K562 (cell line): Measurements from ENCODE around the gene CTIF. TPM values are rescaled to one million over a fixed set of nuclear protein-coding genes. Genes with fewer than 3 reads are reported as not detected.

ENCODE experiments used
- ATAC-seq: fragments of 200-7000 bp; cut with Tn5 transposase; 3 replicates; pipeline ENCODE4 v1.9.1; 2020; ENCODE audit warnings: moderate library complexity
- BruUV-seq: library from RNA; stranded (reverse); fragments of 400-500 nt; replicated peaks from 2 replicates; lab custom pipeline; 2021; lab: Mats Ljungman, UMichigan
- CTCF ChIA-PET: fragments of 300-600 bp; formaldehyde crosslinking; extraction: SDS; loops from one replicate; lab custom pipeline; 2021; ENCODE audit warnings: low intra/inter-chr PET ratio; lab: Yijun Ruan, JAX
- POLR2A ChIA-PET: fragments of 300-600, 350-650 bp; sonication (Branson Sonifier 250); formaldehyde crosslinking; extraction: SDS; loops from one replicate; lab custom pipeline; 2021; ENCODE audit warnings: antibody characterized with exemption, inconsistent platforms; lab: Yijun Ruan, JAX
- DNase-seq, 4 experiments: peaks; one replicate each; pipeline versions ENCODE4 v3.0.0 to v3.0.0-alpha.2; 2011 to 2018; ENCODE audit warnings: low spot score in 3 of 4, mixed read lengths in 3 of 4; ENCODE audit errors: extremely low read depth in 1 of 4
- FAIRE-seq: peaks from 2 replicates; lab custom pipeline; 2011; peaks lifted over from hg19 to GRCh38; lab: Jason Lieb, UNC
- H2AFZ ChIP-seq: 2 replicates; pipeline ENCODE4 v1.6.0; 2011; ENCODE audit warnings: low read depth, low read length, control low read depth, inconsistent platforms
- H3K27ac ChIP-seq: fragments of 200-600 bp; 3 replicates; pipeline ENCODE4 v1.8.0; 2011; ENCODE audit warnings: low read depth, mild to moderate bottlenecking, control low read depth, inconsistent platforms, low read length, moderate library complexity, mixed read lengths; ENCODE audit errors: extremely low read depth
- H3K27me3 ChIP-seq, 2 experiments: fragments of 300-600 bp in 1 of 2; 2 replicates in 1 of 2; 3 replicates in 1 of 2; pipeline versions ENCODE4 v1.6.0 to v1.8.0; 2011; ENCODE audit warnings: inconsistent platforms in 2 of 2, low read length in 2 of 2, mild to moderate bottlenecking in 1 of 2, mixed read lengths in 1 of 2, moderate library complexity in 1 of 2; ENCODE audit not compliant: control insufficient read depth in 2 of 2, insufficient read depth in 2 of 2
- H3K36me3 ChIP-seq: fragments of 300-600 bp; 3 replicates; pipeline ENCODE4 v1.8.0; 2011; ENCODE audit warnings: mild to moderate bottlenecking, low read length, inconsistent platforms; ENCODE audit not compliant: control insufficient read depth, insufficient read depth
- H3K4me1 ChIP-seq, 2 experiments: fragments of 200-600 bp in 1 of 2; replicated peaks in 1 of 2; 2 replicates in 1 of 2; 3 replicates in 1 of 2; pipeline versions ENCODE4 v1.5.1 to v1.8.0; 2011; ENCODE audit warnings: inconsistent platforms in 2 of 2, low read length in 2 of 2, mild to moderate bottlenecking in 1 of 2, mixed read lengths in 1 of 2, moderate library complexity in 1 of 2; ENCODE audit not compliant: control insufficient read depth in 2 of 2, insufficient read depth in 2 of 2
- H3K4me2 ChIP-seq: 2 replicates; pipeline ENCODE4 v1.6.1; 2011; ENCODE audit warnings: low read length, control low read depth, inconsistent platforms, mixed read lengths; ENCODE audit not compliant: insufficient read depth
- H3K4me3 ChIP-seq: fragments of 200-600 bp; sonication (generic), shearing (Covaris generic); 2 replicates; pipeline ENCODE4 v1.5.1; 2016; ENCODE audit warnings: control low read depth, inconsistent platforms
- H3K79me2 ChIP-seq: fragments of 200-600 bp; 3 replicates; pipeline ENCODE4 v1.8.0; 2011; ENCODE audit warnings: low read length, inconsistent platforms; ENCODE audit not compliant: control insufficient read depth, insufficient read depth
- H3K9ac ChIP-seq, 2 experiments: 2 replicates each; pipeline versions ENCODE4 v1.6.0 to v1.6.1; 2011; ENCODE audit warnings: low read depth in 2 of 2, low read length in 2 of 2, control low read depth in 1 of 2, inconsistent platforms in 1 of 2, mild to moderate bottlenecking in 1 of 2, mixed read lengths in 1 of 2; ENCODE audit not compliant: insufficient read depth in 1 of 2
- H3K9me1 ChIP-seq: one replicate; pipeline ENCODE4 v1.6.0; 2011; ENCODE audit warnings: inconsistent platforms, mild to moderate bottlenecking, low read length, moderate library complexity; ENCODE audit not compliant: control insufficient read depth, insufficient read depth
- H3K9me3 ChIP-seq: replicated peaks from 2 replicates; pipeline ENCODE4 v1.5.1; 2011; ENCODE audit warnings: low read depth, low read length, inconsistent platforms; ENCODE audit not compliant: control insufficient read depth, insufficient read depth
- H4K20me1 ChIP-seq: replicated peaks from 2 replicates; pipeline ENCODE4 v1.6.1; 2011; ENCODE audit warnings: low read length, inconsistent platforms, mixed read lengths; ENCODE audit not compliant: control insufficient read depth, insufficient read depth
- CEBPB ChIP-seq: fragments of 450-650 bp; IDR thresholded peaks from 2 replicates; pipeline ENCODE4 v1.6.1; 2016; ENCODE audit warnings: missing genetic modification characterization, missing compliant biosample characterization
- CEBPG ChIP-seq, 3 experiments: fragments of 200-800 bp in 1 of 3; sonication (Bioruptor generic) in 1 of 3; sonication (generic) in 1 of 3; formaldehyde crosslinking in 1 of 3; IDR thresholded peaks in 2 of 3; conservative IDR thresholded peaks in 1 of 3; 2 replicates each; pipeline versions ENCODE4 v1.6.1 to v1.8.0; 2016 to 2022; ENCODE audit warnings: missing compliant biosample characterization in 2 of 3, missing genetic modification characterization in 2 of 3, mild to moderate bottlenecking in 1 of 3, missing genetic modification reagents in 1 of 3
- TEAD1 ChIP-seq, 2 experiments: fragments of 450-650 bp in 1 of 2; sonication (generic) in 1 of 2; formaldehyde crosslinking; IDR thresholded peaks; 2 replicates each; pipeline versions ENCODE4 v1.4.0 to v1.8.0; 2020 to 2022; ENCODE audit warnings: mild to moderate bottlenecking in 2 of 2, missing genetic modification reagents in 1 of 2
- WGBS: fragments of 100-300 bp; shearing (Covaris generic); methylation state at CpG from one replicate; pipeline ENCODE4 v1.1.6; 2016; ENCODE audit warnings: low coverage, mixed read lengths; ENCODE audit not compliant: insufficient coverage; ENCODE audit errors: missing lambda C conversion rate; 5-methylcytosine and 5-hydroxymethylcytosine counted together
- in situ Hi-C: fragments of 300-500 bp; cut with MboI; formaldehyde crosslinking; loops from 4 replicates; pipeline ENCODE4 v1.15.0; 2018; ENCODE audit warnings: inconsistent platforms, mixed read lengths
- intact Hi-C: fragments of 100-400 bp; cut with micrococcal nuclease; formaldehyde crosslinking; loops from 2 replicates; pipeline ENCODE4 v1.14.2; 2022
- polyA plus RNA-seq, 8 experiments: library from polyadenylated mRNA; depleted of rRNA in 4 of 8; stranded (reverse) in 5 of 8; unstranded in 3 of 8; fragments of >200 nt; fragmentation: Nextera tagmentation in 2 of 8; fragmentation: Illumina TruSeq in 1 of 8; extraction: Ambion mirVana in 2 of 8; extraction: Trizol in 1 of 8; gene quantifications; 2 replicates each; pipeline versions ENCODE4 v1.2.1 to v1.2.3, GENCODE V29; 2011 to 2014; ENCODE audit warnings: inconsistent platforms in 1 of 8, missing spikeins in 1 of 8
- total RNA-seq, 7 experiments: library from RNA; depleted of rRNA in 6 of 7; stranded (reverse); fragments of >200 nt in 6 of 7; fragmentation: Illumina TruSeq in 2 of 7; extraction: Trizol in 2 of 7; gene quantifications; 2 replicates each; pipeline versions ENCODE4 v1.2.1 to v1.2.3, GENCODE V29; 2011 to 2021; ENCODE audit warnings: low replicate concordance in 1 of 7
- TF ChIP-seq, protein P1 (sequence below): sonication (generic); formaldehyde crosslinking; IDR thresholded peaks from 2 replicates; pipeline ENCODE4 v1.8.1; 2023; ENCODE audit warnings: missing genetic modification reagents, mild to moderate bottlenecking, borderline replicate concordance

The CTIF gene
- total and polyA plus RNA-seq, 9 of the 15 experiments (the other 6 are each of a cell fraction or from before 2014, with no cell fraction given) = 0.17 to 11.5 (median 2.2) TPM

DNA sequence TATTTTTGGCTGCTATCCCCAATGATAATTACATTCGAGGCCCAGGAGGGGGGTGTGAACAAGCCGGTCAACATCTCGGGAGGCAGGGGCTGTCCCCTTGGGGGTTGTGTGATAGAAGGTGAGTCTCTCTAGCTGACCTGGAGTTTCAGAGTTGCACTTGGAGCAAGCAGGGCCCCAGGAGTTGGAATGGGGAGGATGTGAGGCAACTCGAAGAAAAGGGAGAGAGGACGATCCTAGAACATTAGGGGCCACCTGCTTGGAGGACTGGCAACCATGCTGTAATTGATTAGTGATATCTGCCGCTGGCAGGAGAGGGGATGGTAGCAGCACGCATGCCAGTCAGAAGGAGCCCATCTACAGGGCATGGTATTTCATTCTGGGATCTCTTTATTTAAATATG lies 122.6 kb downstream of the CTIF start (continued):
- TF ChIP-seq, protein P1, sequence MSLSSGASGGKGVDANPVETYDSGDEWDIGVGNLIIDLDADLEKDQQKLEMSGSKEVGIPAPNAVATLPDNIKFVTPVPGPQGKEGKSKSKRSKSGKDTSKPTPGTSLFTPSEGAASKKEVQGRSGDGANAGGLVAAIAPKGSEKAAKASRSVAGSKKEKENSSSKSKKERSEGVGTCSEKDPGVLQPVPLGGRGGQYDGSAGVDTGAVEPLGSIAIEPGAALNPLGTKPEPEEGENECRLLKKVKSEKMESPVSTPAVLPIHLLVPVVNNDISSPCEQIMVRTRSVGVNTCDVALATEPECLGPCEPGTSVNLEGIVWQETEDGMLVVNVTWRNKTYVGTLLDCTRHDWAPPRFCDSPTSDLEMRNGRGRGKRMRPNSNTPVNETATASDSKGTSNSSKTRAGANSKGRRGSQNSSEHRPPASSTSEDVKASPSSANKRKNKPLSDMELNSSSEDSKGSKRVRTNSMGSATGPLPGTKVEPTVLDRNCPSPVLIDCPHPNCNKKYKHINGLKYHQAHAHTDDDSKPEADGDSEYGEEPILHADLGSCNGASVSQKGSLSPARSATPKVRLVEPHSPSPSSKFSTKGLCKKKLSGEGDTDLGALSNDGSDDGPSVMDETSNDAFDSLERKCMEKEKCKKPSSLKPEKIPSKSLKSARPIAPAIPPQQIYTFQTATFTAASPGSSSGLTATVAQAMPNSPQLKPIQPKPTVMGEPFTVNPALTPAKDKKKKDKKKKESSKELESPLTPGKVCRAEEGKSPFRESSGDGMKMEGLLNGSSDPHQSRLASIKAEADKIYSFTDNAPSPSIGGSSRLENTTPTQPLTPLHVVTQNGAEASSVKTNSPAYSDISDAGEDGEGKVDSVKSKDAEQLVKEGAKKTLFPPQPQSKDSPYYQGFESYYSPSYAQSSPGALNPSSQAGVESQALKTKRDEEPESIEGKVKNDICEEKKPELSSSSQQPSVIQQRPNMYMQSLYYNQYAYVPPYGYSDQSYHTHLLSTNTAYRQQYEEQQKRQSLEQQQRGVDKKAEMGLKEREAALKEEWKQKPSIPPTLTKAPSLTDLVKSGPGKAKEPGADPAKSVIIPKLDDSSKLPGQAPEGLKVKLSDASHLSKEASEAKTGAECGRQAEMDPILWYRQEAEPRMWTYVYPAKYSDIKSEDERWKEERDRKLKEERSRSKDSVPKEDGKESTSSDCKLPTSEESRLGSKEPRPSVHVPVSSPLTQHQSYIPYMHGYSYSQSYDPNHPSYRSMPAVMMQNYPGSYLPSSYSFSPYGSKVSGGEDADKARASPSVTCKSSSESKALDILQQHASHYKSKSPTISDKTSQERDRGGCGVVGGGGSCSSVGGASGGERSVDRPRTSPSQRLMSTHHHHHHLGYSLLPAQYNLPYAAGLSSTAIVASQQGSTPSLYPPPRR (CRISPR knock-in tag) = no peak

GRCh38 chr18:48662011-48662661 lies 123.3 kb downstream of the CTIF start:
- in situ Hi-C loops = loop anchor here (5.0 kb wide), 1 partner anchor 185 kb away; no protein-coding TSS in a partner anchor
- FAIRE-seq (no peak), DNase-seq (peak in 1 of 4 experiments; percentile 12), ATAC-seq (peak; percentile 70)
- no peaks in the 10 kb centered on the region for H4K20me1 ChIP-seq
- no peak overlapping the region for H3K27ac ChIP-seq
- no peaks in the 10 kb centered on the region for H3K36me3 ChIP-seq
- H3K27me3 ChIP-seq = no peaks in the 10 kb centered on the region
- 12% methylated on average over 8 of the region's 9 CpGs for WGBS
- POLR2A ChIA-PET = interaction anchor here (0.6 kb wide), 2 partner anchors 620 to 1132 kb away, joined by 3 to 4 read pairs; no protein-coding TSS in a partner anchor
- peaks cover 0 to 13% of the 10 kb centered on the region in 2 experiments; a peak in 3 of 5 replicates for H3K4me1 ChIP-seq
- no peak overlapping the region; the same call in 1 of the 2 replicates for H3K4me2 ChIP-seq
- intact Hi-C loops = loop anchor here (5.0 kb wide), 1 partner anchor 55 kb away; no protein-coding TSS in a partner anchor
- no peaks in the 10 kb centered on the region for H3K9me3 ChIP-seq
- no peaks in the 10 kb centered on the region for H3K9me1 ChIP-seq
- no peaks in the 10 kb centered on the region for H3K79me2 ChIP-seq
- H3K9ac ChIP-seq = peak overlapping the region in 1 of 2 experiments; percentile 33; a peak in 1 of 4 replicates
- no peak overlapping the region for H3K4me3 ChIP-seq
- TF ChIP-seq, protein P1 (CRISPR knock-in tag) = no peak
- peak; percentile 32 to 47; a peak in 2 of 4 replicates for TF ChIP-seq TEAD1 (CRISPR knock-in tag; IDR thresholded peaks at IDR 0.05)
- peak; percentile 95 for TF ChIP-seq CEBPB (tag)
- peak; percentile 70; the same call in 1 of the 2 replicates for TF ChIP-seq CEBPG (CRISPR knock-in tag; IDR thresholded peaks at IDR 0.05)
- TF ChIP-seq CEBPG (tag; conservative IDR thresholded peaks at IDR 0.05 in 1 of 2, IDR thresholded peaks at IDR 0.05 in 1 of 2) = peak; percentile 62 to 74
- no TSS peak for BruUV-seq
- H2AFZ ChIP-seq = peak overlapping the region; percentile 37; the same call in 1 of the 2 replicates
- CTCF ChIA-PET = no interaction called here
